Loucy (cell line): ENCODE data around the gene FNDC8.
"Not testable (repeated sequence)": the region's sequence is repeated elsewhere in the genome, so short reads cannot be mapped to it uniquely, and the experiment has no call there.

ENCODE experiments used
- H2AFZ ChIP-seq: fragments of 200-600 bp; sonication (generic); 2 replicates; pipeline ENCODE4 v1.6.0; 2016; ENCODE audit warnings: antibody characterized with exemption, mild to moderate bottlenecking, low read length, moderate library complexity
- H3F3A ChIP-seq: fragments of 200-600 bp; 2 replicates; pipeline ENCODE4 v1.6.0; 2016; ENCODE audit warnings: antibody characterized with exemption, low read depth, mild to moderate bottlenecking
- H3K27me3 ChIP-seq: fragments of 200-600 bp; sonication (generic); 2 replicates; pipeline ENCODE4 v1.6.1; 2014; ENCODE audit warnings: low read length, mild to moderate bottlenecking; ENCODE audit not compliant: insufficient read depth, poor library complexity, severe bottlenecking
- H3K36me3 ChIP-seq: fragments of 200-600 bp; sonication (generic); 2 replicates; pipeline ENCODE4 v1.6.1; 2016; ENCODE audit warnings: low read length; ENCODE audit not compliant: insufficient read depth
- H3K4me1 ChIP-seq: fragments of 200-600 bp; sonication (generic); 2 replicates; pipeline ENCODE4 v1.5.1; 2014; ENCODE audit warnings: low read length, mild to moderate bottlenecking; ENCODE audit not compliant: insufficient read depth, poor library complexity, severe bottlenecking
- H3K4me2 ChIP-seq: fragments of 200-600 bp; sonication (generic); 2 replicates; pipeline ENCODE4 v1.6.0; 2014; ENCODE audit warnings: antibody characterized with exemption, low read length, low read depth, mild to moderate bottlenecking; ENCODE audit not compliant: poor library complexity, severe bottlenecking
- H3K4me3 ChIP-seq: fragments of 200-600 bp; sonication (generic); 2 replicates; pipeline ENCODE4 v1.5.1; 2014; ENCODE audit warnings: low read length, mild to moderate bottlenecking, mixed read lengths; ENCODE audit not compliant: poor library complexity, severe bottlenecking
- H3K79me2 ChIP-seq: fragments of 200-600 bp; sonication (generic); 2 replicates; pipeline ENCODE4 v1.6.1; 2014; ENCODE audit warnings: low read length; ENCODE audit not compliant: insufficient read depth
- H3K9ac ChIP-seq: fragments of 200-600 bp; sonication (generic); 2 replicates; pipeline ENCODE4 v1.6.0; 2014; ENCODE audit warnings: mild to moderate bottlenecking, low read depth, low read length, moderate library complexity; ENCODE audit not compliant: poor library complexity, severe bottlenecking
- H3K9me2 ChIP-seq: fragments of 200-600 bp; sonication (generic); replicated peaks from 2 replicates; pipeline ENCODE4 v1.6.1; 2016; ENCODE audit warnings: low read depth, low read length, mixed read lengths
- H3K9me3 ChIP-seq: fragments of 200-600 bp; sonication (generic); 2 replicates; pipeline ENCODE4 v1.6.1; 2014; ENCODE audit warnings: mild to moderate bottlenecking, antibody characterized with exemption, low read length, low read depth; ENCODE audit not compliant: insufficient read depth
- H4K20me1 ChIP-seq: fragments of 200-600 bp; sonication (generic); 2 replicates; pipeline ENCODE4 v1.6.0; 2014; ENCODE audit warnings: antibody characterized with exemption, low read length, mild to moderate bottlenecking; ENCODE audit not compliant: insufficient read depth, poor library complexity, severe bottlenecking
- CTCF ChIP-seq: fragments of 200-600 bp; sonication (generic); conservative IDR thresholded peaks from 2 replicates; pipeline ENCODE4 v1.5.1; 2014; ENCODE audit warnings: mild to moderate bottlenecking, antibody characterized with exemption, low read length
- EZH2phosphoT487 ChIP-seq: fragments of 200-600 bp; IDR thresholded peaks from 2 replicates; pipeline ENCODE4 v1.6.1; 2018; ENCODE audit warnings: antibody characterized with exemption, mild to moderate bottlenecking, moderate library complexity, borderline replicate concordance

FNDC8 gene

GRCh38 chr17:35175638-35176415 is 54.4 kb downstream of the FNDC8 start:
- Histone ChIP-seq H3K27me3 (peaks cover 3% of the 10 kb centered on the region), H3K79me2 (no peaks in the 10 kb centered on the region), H4K20me1 (no peaks in the 10 kb centered on the region), H2AFZ (no peak overlapping the region), H3K9me2 (no peaks in the 10 kb centered on the region), H3K4me1 (no peaks in the 10 kb centered on the region), H3F3A (no peaks in the 10 kb centered on the region), H3K9ac (no peak overlapping the region), H3K4me3 (no peak overlapping the region), H3K36me3 (no peaks in the 10 kb centered on the region), H3K4me2 (no peak overlapping the region), H3K9me3 (no peaks in the 10 kb centered on the region)
- no peak for TF ChIP-seq EZH2phosphoT487
- TF ChIP-seq CTCF: no peak

- H3K4me3 ChIP-seq: no peak overlapping the region
- H3K36me3 ChIP-seq: no peaks in the 10 kb centered on the region
- peaks cover 3% of the 10 kb centered on the region for H3K27me3 ChIP-seq
- H2AFZ ChIP-seq: no peak overlapping the region
- H3K9ac ChIP-seq: no peak overlapping the region
- no peaks in the 10 kb centered on the region for H4K20me1 ChIP-seq
- no peaks in the 10 kb centered on the region for H3F3A ChIP-seq
- no peak for TF ChIP-seq CTCF
- TF ChIP-seq EZH2phosphoT487: no peak
- H3K4me1 ChIP-seq: no peaks in the 10 kb centered on the region
- no peaks in the 10 kb centered on the region for H3K79me2 ChIP-seq
- no peaks in the 10 kb centered on the region for H3K9me2 ChIP-seq
- no peak overlapping the region for H3K4me2 ChIP-seq
- H3K9me3 ChIP-seq: no peaks in the 10 kb centered on the region
Measured at GRCh38 chr17:35176897-35177296, 55.5 kb downstream of the FNDC8 start.

GRCh38 chr17:35179379-35179778 is 58.0 kb downstream of the FNDC8 start:
- not testable (repeated sequence) for H2AFZ ChIP-seq, H3K4me3 ChIP-seq, H3K9me2 ChIP-seq, H3K9ac ChIP-seq, H3K4me2 ChIP-seq, H3K36me3 ChIP-seq, H3K4me1 ChIP-seq, H3F3A ChIP-seq, H3K9me3 ChIP-seq, H3K79me2 ChIP-seq, H4K20me1 ChIP-seq
- peaks cover 17% of the 10 kb centered on the region for H3K27me3 ChIP-seq
